ENCODE data around the gene C9orf72. TPM values are rescaled to one million over a fixed set of nuclear protein-coding genes. Genes with fewer than 3 reads are reported as not detected.

C9orf72 gene
- total and polyA plus RNA-seq, 2 experiments from 2014 or later, result 13.2 to 15.7 TPM

- TF ChIP-seq CTCF (IDR thresholded peaks at IDR 0.05; ENCODE audit: low read depth, low read length), result no peak
- no peak for DNase-seq (ENCODE audit: low read depth in 1 of 2, low spot score in 1 of 2)
- Histone ChIP-seq H3K4me1 (ENCODE audit: low read depth) (no peaks in the 10 kb centered on the region), H3K4me3 (no peak overlapping the region), H3K27ac (no peak overlapping the region), H3K9me3 (ENCODE audit: low read depth) (no peaks in the 10 kb centered on the region), H3K36me3 (no peaks in the 10 kb centered on the region), H3K27me3 (peaks cover 10% of the 10 kb centered on the region)
Observed at GRCh38 chr9:27530915-27531755, 42.1 kb downstream of the C9orf72 start.

- TF ChIP-seq CTCF (IDR thresholded peaks at IDR 0.05; ENCODE audit: low read depth, low read length), result peak; percentile 90
- peaks cover 10% of the 10 kb centered on the region for H3K27me3 ChIP-seq
- no peaks in the 10 kb centered on the region for H3K9me3 ChIP-seq (ENCODE audit: low read depth)
- H3K4me3 ChIP-seq, result peak within 1 kb of the TSS; percentile 51
- no peaks in the 10 kb centered on the region for H3K4me1 ChIP-seq (ENCODE audit: low read depth)
- DNase-seq (ENCODE audit: low read depth in 1 of 2, low spot score in 1 of 2), result peak; percentile 77 to 87
- H3K36me3 ChIP-seq, result no peaks in the 10 kb centered on the region
- no peak within 1 kb of the TSS for H3K27ac ChIP-seq
Observed at GRCh38 chr9:27529316-27530278, 43.7 kb downstream of the C9orf72 start, which contains the start of gene MOB3B. MOB3B (minus strand) TSS chr9:27529814; CDS start chr9:27455550, 74,264 bp downstream.

GRCh38 chr9:27528886-27529315 lies 44.4 kb downstream of the C9orf72 start:
- no peaks in the 10 kb centered on the region for H3K36me3 ChIP-seq
- peak; percentile 11 to 56 for DNase-seq (ENCODE audit: low read depth in 1 of 2, low spot score in 1 of 2)
- peak overlapping the region; percentile 51 for H3K4me3 ChIP-seq
- no peak for TF ChIP-seq CTCF (IDR thresholded peaks at IDR 0.05; ENCODE audit: low read depth, low read length)
- peaks cover 10% of the 10 kb centered on the region for H3K27me3 ChIP-seq
- H3K27ac ChIP-seq, result no peak overlapping the region
- no peaks in the 10 kb centered on the region for H3K4me1 ChIP-seq (ENCODE audit: low read depth)
- H3K9me3 ChIP-seq (ENCODE audit: low read depth), result no peaks in the 10 kb centered on the region

- no peak for TF ChIP-seq CTCF (IDR thresholded peaks at IDR 0.05; ENCODE audit: low read depth, low read length)
- H3K4me3 ChIP-seq, result peak overlapping the region; percentile 51
- H3K9me3 ChIP-seq (ENCODE audit: low read depth), result no peaks in the 10 kb centered on the region
- no peaks in the 10 kb centered on the region for H3K36me3 ChIP-seq
- H3K27ac ChIP-seq, result no peak overlapping the region
- peaks cover 10% of the 10 kb centered on the region for H3K27me3 ChIP-seq
- DNase-seq (ENCODE audit: low read depth in 1 of 2, low spot score in 1 of 2), result peak; percentile 74 to 79
- H3K4me1 ChIP-seq (ENCODE audit: low read depth), result no peaks in the 10 kb centered on the region
Observed at GRCh38 chr9:27528076-27528885, 45.0 kb downstream of the C9orf72 start.

GRCh38 chr9:27527702-27528075 lies 45.6 kb downstream of the C9orf72 start:
- Histone ChIP-seq H3K4me3 (peak overlapping the region; percentile 51), H3K4me1 (ENCODE audit: low read depth) (no peaks in the 10 kb centered on the region), H3K27me3 (peaks cover 10% of the 10 kb centered on the region), H3K27ac (no peak overlapping the region), H3K9me3 (ENCODE audit: low read depth) (no peaks in the 10 kb centered on the region), H3K36me3 (no peaks in the 10 kb centered on the region)
- no peak for TF ChIP-seq CTCF (IDR thresholded peaks at IDR 0.05; ENCODE audit: low read depth, low read length)
- no peak for DNase-seq (ENCODE audit: low read depth in 1 of 2, low spot score in 1 of 2)
